GM19397 (cell line): ENCODE data around the gene STK25.
A peak's percentile ranks its signal among the peaks of the same experiment; 100 is the strongest.

Source experiments
- ATAC-seq: cut with Tn5 transposase; IDR thresholded peaks from one replicate; pipeline ENCODE4 v1.9.1; 2021; ENCODE audit warnings: mild to moderate bottlenecking, moderate library complexity; ENCODE audit not compliant: unreplicated experiment

Gene STK25

DNA sequence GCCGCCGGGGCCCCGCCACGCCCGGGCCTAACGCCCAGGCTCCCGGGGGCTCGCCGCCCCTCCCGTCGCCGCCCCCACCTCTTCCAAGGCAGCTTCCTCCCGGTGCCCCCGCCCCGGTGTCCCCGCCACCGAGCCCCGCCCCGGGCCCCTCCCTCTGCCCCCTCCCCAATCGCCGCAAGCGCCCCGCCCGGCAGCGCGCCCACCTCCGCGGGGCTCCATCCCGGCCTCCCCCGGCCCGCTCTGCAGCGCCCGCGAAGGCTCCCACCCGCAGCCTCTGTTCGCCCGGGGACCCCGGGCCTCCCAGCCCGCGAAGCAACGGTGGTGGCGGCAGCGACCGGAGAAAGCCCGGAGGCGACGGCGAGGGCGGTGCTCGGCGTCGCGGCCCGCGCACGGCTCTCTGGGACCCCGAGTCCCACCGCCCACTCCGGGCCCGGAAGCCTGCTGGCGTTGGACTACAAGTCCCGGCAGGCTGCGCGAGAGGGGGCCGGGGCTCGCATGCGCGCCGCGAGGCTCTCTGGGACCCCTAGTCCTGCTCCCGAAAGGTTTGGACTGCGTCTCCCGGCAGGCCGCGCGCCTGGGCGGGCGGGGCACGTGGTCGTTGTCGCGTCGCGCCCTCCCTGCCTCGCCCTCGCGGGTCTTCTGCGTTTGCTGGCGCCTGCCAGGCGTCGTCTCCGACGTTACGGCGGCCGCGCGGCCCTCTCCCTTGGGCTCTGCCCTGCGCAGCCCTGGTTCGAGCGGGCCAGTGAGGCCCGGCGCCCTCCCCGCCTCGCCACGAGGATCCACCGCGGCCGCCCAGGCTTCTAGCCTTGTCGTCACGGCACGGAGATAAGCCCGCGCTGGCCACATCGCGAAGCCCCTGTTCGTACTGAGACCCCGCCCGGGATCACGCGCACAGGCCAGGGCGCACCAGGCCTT is at the start of gene STK25:
Gene STK25 (minus strand): TSS at position 345 of the 915 bp plus-strand sequence. CDS start 549 bp downstream, outside the sequence.
- peak; percentile 93 for ATAC-seq

DNA sequence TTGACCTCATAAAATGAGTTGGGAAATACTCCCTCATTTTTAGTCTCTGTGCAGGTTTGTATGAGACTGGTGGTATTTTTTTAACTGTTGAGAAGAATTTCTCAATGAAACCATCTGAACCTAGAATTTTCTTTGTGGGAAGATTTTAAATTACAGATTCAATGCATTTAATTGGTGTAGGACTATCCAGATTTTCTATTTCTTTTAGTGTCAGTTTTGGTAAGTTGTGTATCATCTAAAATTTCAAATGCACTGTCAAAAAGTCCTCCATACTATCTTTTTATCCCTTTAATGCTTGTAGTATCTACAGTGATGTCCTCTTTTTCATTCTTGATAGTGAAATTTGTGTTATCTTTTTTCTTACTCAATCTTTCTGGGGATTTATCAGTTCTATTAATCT is 48.4 kb upstream of the STK25 start:
- ATAC-seq, result no peak

DNA sequence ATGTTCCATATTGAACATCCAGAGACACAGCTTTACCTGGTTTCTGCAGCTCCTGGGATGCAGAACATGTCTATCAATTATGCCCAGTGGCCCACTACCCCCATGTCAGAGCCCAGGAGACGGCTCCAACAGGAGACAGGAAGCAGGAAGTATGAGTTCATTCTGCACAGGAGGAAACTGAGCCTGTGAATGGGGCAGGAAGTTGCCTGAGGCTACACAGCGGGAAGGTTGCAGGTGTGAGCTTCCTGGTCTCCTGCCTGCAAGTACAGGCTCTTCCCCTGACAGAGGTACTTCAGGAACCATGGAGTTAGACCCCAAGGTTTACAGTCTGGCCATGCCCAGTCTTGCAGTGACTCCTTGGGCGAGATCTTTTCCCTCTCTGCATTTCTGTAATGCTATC is 47.3 kb upstream of the STK25 start:
- ATAC-seq, result no peak

DNA sequence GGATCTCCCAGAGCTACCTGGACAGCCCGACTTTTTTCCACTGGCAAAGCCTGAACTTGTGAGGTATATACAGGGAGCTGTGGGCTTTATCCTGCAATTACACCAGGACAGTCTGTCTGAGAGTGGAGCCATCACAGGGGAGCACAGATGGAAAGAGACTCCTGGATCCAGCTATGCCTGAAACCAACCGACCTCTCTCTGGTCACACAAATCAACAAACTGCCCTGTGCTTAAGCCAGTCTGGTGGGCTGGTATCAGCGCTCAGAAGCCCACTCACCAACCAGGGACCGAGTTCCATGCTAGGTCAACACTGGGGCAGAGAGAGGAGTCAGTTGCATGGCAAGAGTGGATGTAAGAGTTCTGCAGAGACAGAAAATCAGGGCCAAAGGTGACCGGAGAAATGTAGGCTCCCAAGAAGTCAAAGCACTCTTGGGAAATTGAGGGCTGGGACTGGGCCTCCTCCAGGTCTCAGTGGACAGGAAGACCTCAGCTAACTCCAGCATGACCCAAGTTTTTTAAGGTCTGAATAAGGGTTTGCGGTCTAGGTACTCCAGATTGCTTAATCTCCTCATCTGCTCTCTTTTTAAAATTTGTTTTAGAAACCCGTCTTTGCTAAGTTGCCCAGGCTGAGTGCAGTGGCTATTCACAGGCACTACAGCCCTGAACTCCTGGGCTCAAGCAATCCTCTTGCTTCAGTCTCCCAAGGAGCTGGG is 46.4 kb upstream of the STK25 start:
- no peak for ATAC-seq

DNA sequence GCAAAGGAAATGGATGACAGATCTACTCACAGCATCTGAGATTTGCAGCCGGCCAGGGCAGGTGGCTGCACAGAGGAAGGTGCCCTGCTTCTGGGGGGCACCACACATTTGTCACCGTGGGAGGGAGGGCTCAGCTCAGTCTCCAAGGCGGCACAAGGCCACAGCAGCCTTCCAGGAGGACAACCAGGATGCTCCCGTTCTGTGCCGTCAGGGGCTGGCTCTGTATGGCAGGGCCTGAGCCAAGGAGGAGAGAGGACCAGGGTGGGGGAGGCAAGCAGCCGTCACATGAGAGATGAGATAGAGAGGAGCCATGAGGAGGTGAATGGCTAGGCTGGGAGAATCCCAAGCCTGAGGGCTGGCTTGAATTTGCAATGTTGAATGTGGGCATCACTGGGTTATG is 45.6 kb upstream of the STK25 start:
- no peak for ATAC-seq

DNA sequence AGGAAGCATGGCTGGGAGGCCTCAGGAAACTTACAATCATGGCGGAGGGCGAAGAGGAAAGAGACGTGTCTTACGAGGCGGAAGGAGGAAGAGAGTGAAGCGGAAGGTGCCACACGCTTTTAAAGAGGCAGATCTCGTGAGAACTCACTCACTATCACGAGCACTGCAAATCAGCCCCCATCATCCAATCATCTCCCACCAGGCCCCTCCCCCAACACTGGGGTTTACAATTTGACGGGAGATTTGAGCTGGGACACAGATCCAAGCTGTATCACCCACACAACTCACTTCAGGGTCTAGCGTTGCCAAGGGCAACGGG is 45.1 kb upstream of the STK25 start:
- ATAC-seq, result no peak

DNA sequence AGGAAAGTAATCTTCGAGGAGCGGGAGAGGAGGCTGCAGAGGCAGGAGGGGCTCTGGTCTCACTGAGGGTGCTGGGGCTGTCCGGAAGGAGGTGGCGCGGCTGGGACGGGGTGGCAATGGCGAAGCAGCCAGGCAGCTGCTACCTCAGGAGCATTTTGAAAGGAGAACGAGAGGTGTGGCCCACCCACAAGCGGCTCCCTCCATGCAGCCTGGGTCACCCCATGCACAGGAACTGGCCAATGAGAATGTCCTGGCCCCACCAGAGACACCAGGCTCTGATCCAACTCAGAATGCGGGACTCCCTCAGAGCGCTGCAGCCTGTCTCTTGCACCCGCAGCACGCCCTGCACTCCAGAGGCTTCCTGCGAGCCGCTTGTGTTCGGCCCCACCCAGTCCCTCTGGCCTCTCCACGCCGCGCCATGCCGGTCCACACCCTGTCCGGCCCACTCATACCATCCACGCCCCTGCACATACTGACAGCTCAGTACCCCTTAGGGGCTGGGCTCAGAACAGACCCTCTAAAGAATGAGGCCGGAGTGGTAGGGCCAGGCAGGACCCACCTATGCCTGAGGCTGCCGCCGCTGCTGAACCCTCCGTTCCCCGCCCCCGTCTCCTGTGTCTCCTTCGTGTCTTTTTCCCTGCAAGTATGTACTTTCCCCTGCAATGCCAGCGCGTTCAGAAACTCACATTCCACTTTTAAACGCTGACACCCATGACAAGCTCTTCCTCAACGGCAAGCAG is 43.8 kb upstream of the STK25 start:
- ATAC-seq, result no peak

DNA sequence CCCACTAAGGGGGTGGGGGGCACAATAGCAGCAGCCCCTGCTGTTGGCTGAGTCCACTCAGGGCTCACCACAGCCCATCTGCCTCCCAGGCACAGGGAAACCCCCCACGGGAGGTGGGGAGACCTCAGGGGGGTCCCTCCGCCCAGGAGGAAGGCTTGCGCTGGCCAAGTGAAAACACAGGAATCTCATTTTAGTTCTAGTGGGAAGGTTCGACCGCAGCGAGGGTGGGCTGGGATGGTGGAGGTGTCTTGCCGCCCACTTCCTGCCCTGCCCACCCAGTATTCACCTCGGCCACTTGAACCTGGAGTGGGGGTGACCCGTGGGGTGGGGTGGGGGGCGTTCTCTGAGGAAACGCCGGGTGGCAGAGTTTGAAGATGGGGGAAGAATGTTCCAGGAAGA is 43.2 kb upstream of the STK25 start:
- no peak for ATAC-seq

DNA sequence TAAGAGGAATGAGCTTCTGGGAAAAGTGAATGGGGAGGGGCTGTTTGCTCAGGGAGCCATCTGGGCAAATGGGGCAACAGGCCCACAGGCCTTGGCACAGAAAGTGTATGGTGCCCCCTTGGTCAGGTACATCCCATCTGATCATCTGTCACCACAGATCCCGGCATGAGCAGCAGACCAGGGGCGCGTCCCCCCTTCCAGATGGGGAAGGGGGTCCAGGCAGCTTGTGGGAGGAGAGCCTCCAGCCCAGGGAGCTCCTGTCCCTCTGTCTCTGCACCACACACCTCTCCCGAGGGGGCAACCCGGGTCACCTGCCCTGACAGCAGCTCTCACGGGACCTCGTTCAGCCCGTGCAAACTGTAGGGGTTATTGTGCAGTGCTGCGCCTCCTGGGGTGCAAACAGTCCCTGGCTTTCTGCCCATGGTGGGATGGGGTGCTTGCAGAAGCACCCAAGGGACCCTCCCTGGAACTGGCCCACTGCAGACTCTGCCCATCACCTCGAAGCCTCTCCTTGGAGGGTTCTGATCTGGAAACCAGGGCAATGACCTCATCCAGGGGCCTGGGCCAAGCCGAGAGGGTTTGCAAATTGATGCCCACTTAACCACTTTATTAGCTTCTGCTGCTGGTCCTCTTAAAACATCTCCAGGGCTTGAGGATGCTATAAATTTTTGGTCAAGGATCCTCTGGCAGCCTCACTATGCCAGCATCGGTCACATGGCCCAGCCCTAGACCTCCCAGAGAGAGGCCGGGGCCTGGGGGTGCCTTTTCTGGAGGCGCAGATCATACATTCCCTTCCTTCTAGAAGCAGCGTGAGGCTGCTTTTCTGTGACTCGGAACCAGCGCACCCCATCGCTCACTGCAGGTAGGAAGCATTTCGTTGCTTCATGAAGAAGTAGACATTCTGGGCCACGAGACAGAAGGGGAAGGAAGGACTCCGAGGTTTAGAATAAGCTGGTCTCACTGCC is 42.5 kb upstream of the STK25 start:
- no peak for ATAC-seq

DNA sequence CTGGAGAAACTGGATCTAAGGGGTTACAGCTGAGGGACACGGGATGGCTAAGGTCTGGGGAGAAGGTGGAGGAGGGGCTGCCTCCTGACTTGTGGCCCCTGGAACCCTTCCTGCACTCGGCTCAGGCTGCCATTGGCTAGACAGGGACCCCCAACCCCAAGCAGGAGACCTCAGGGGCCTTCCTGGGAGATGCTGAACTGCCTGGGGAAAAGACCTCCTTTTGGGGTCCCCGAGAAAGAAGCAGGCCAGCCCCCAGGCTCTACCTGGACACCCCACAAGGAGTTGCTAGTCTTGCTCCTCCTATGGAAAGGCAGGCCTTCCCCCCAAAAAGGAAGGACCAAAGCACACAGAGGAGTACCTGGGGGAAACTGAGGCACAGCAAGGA is 40.1 kb upstream of the STK25 start:
- ATAC-seq, result no peak

DNA sequence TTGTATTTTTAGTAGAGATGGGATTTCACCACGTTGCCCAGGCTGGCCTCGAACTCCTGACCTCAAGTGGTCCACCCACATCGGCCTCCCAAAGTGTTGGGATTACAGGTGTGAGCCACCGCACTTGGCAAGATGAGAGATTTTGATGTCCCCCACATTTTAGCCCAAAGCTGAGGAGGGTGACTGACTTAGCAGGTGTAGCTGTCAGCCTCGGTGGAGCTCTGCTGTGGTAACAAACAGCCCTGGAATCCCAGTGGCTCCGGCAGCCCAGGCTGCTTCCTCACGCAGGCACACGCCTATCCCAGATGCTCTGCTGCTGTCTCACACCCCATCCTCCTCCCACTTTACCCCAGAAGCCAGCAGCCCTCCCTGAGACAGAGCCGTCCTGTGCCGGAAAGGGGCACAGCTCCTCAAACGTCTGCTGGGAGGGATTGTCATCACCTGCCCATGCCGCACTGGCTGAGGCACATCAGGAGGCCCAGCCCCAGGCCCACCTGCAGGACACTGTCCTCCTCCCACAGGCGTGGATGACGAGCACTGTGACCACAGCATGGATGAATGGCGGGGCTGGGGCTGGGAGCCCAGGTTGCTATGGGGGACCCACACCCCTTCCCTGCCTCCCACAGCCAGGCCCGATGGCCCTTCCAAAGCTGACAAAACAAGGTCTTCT is 39.5 kb upstream of the STK25 start:
- no peak for ATAC-seq

DNA sequence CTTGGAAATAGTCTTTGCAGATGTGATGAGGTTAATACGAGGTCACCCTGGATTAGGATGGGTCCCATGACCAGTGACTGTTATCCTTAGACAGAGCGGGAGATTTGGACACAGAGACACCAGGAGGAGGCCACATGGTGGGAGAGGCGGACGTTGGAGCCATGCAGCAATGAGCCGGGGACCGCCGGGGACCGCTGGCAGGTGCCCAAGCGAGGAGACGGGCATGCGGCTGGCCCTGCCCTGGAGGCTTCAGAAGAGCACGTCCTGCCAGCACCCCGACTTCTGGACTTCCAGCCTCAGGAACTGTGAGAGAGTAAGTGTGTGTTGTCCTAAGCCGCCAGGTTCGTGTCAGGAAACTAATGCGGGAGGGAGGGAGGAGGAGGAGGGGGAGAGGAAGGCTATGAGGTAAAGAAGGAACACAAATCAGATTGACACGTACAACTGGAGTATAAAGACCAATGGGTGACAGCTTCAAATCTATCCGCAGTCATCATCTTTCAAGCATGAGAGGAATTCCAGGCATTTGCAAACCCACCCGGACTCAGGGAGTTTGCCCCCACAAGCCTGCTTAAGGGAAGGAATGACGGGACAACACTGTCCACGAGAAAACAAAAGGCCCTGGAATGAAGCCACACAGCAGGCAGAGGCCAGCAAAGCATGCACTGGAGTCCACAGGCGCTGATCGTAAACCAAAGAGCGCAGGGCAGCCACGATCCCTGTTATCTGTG is 38.6 kb upstream of the STK25 start:
- no peak for ATAC-seq

DNA sequence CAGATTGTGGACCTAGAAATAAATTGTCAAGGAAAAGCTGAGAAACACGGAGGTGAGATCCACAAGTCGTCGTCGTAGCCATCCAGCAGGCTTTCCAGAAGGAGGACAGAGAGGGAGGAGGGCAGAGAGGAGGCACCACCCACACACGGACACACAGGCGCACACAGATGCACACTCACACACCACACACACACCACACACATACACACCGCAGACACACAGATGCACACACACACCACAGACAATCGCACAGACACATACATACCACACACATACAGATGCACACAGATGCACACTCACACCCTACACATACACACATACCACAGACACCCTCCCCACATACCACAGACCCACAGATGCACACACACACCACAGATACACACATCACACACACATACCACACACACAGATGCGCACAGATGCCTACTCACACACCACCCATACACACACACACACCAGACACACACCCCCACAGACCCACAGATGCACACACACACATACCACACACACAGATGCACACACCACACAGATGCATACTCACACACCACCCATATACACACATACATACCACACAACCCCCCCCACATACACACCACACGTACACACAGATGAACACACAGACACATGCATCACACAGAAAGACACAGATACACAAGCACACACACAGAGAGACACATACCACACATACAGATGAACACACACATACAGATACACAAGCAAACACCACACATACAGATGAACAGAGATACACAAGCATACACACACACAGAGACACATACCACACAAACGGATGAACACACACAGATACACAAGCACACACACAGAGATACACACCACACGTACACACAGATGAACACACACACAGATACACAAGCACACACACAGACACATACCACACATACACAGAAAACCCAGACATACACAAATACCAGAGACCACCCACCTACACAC is 37.4 kb upstream of the STK25 start:
- no peak for ATAC-seq

DNA sequence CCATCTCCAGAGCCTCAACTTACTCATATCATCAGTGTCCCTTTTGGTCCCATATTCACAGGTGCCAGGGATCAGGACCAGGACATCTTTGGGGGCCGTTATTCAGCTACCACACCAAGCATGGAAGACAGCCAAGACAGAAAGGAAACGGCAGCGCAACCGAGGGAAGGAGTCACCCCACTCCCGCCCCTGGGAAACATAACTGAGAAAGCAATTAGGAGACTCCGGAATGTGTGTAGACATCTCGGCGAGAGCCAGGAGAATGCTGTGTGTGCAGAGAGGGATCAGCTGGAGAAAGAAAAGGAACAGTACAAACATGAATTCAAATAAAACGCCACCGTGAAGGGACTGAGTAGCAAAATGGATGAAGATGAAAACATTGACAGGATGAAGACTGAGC is 36.7 kb upstream of the STK25 start:
- ATAC-seq, result no peak

DNA sequence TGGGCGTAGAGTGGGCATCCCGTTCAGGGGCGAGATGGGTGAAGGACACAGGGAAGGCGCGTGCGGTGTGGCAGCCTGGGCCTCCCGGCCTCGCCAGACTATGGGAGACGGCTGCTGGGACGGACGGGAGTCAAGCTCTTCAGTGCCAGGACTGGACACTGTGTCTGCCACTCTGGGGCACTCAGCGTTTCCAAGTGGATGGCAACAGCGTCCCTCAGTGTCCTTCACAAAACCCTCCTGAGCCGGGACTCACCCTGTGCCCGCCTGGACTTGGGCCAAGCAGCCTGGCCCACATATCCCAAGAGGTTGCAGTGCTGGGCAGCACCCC is 33.9 kb upstream of the STK25 start:
- no peak for ATAC-seq

DNA sequence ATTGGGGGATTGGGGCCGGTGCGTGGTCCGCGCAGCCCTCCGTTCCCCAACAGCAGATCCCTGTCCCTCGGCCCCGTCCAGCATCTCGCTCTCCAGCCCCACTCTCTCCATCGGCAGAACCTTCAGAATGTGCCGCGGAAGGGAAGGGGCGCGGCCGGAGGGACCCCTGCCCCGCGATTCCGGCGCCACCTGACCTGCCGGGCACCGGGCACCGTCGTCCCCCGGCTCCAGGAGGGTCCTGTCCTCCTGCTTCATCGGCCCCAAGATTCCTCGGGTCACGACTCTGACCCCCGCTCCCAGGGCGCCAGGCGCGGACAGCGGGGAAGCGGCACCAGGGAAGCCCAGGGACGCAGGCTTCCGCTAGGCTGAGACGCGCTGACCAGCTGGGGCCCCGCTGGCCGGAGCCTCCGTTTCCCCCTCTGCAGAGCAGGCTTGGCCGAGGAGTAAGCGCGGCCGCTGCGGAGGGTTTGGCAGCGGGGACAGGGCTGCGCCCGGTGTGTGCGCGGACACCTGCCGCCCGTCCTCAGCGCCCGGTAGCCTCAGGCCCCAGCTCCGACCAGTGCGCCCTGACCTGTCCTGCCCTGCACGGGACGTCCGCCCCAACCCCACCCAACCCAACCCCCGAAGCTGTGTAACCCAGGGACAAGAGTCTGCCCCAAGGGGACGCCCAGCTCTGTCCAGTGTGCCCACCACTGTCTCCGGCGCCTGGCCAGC is 33.3 kb upstream of the STK25 start:
- no peak for ATAC-seq

DNA sequence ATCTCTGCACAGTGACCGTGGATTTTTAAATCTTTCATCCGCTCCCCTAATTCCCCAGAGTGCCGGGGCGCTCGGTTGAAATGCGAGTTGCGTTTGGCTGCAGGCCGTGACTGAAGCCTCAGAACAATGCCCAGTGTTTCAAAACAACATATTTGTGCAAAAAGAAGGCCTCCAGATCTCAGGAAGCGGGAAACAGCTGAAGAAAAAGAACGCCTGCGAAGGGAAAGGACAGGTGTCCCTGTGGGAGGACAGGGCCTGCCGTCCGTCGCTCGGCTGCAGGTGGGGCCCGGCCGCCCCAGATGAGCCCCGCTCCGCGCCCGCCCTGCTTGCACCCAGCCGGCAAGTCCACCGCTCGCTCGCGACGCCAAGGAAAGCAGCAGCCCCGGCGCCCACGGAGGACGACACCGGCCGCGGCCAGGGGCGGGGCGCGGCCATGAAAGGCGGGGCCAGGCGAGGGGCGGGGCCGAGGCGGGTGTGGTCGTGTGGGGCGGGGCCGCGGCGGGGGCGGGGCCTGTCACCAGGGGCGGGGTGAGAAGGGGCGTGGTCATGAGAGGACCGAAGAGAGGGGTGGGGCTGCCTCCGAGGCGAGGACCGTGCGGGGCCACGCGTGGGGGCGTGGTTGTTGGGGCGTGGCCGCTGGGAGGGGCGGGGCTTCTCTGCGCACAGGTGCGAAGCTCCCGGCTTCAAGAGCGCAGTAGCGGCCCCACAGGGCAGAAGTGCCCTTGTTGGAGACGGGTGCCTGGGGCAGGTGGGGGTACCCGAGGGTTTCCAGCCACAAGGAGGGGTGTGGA is 32.6 kb upstream of the STK25 start:
- no peak for ATAC-seq
